NCI-H510A (cell line): Measurements from ENCODE around the gene PODNL1.

Source experiments
- DNase-seq: peaks from one replicate; lab custom pipeline; 2025; lab: John Stamatoyannopoulos, UW

Gene PODNL1

DNA sequence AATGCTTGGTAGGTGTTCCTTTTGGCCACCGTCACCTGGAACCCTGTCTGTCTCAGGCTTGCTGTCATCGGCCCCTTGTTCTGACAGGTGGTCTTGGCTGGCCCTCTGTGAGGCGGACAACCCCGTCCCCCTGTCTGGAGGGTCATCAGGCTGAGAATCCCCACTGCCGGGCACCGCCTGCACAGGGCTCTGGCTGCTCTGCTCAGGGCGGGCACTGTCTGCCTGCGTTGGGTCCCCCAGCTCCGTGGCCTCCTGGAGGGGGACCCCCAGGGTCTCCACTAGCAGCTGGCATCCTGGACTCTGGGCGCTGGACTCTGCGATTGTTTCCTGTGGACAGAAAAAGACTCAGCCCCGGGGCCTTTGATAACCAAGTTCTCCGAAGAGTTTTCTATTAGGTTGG, 48.1 kb downstream of the PODNL1 start:
- DNase-seq, result no peak

DNA sequence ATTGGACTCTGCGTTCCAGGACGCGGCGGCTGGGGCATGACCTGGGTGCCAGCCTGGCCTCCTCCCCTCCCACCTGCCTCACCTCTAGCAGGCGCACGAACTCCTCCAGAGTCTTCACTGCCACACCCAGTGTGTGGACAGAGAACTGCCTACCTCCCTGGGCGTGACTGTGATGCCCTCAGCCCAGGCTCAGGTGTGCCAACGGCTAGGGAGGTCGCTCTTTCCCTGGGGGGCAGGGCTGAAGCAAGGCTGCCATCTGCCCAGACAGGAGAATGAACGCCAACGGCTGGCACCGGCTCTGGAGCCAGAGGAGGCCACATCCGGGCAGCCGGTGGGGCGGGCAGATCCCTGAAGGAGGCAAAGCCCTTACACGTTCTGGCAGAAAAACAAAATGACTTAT, 49.9 kb downstream of the PODNL1 start:
- no peak for DNase-seq

DNA sequence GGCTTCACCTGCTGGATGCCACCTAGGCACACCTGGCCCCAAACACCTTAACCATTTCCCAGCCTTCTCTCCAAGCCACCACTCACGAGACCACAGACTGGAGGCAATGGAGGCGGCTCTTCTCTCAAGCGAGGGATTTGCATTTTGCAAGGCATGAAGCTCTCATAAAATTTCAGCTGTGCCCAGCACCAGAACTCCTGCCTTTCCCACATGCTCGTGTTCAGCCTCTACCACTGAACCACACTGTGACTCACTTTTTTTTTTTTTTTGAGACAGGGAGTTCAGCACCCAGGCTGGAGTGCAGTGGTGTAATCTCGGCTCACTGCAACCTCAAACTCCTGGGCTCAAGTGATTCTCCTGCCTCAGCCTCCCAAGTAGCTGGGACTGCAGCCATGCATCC, 50.7 kb downstream of the PODNL1 start:
- no peak for DNase-seq

DNA sequence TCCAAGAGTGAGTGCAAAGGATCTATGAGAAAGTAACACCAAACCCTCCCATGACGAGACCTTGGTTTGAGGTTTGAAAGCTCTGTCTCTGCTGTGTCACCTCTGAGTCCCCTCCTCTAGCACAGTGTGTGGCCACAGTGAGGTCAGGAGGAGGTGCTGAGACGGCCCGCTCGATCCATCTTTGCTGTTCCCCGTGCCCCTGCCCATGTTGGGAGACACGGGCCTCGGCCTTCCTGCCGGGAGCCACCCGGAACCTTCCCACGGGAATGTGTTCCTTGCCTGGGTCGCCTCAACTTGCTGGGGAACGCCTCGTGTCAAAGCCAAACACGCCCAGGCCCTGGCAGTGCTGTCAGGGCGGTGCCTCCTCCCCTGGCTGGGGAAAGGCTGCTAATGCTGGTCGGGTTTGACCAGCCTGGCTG, 51.2 kb downstream of the PODNL1 start:
- DNase-seq, result no peak

DNA sequence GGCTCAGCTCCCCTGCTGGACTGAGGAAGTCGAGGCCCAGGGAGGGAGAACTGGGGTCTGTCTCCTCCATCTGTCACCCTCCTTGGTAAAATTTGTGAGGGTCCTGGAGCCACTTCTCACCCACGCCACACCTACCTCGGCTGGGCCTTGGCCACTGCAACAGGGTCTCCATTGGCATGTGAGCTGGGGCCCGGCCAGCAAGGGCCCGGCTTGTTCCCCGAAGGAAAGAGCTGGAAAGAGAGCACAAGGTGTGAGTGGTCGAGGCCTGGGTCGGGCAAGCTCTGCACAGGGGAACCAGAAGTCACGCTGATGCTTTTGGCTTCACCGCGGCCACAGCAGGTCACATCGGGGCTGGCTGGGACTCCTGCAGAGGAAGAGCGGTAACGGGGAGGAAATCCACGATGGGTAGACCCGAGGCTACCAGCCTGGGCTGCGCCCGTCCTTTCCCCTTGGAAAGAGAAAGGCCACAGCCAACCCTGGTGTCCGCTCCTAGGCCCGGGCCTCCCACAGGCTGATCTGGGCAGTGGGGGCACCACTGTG, 52.3 kb downstream of the PODNL1 start:
- DNase-seq, result no peak

DNA sequence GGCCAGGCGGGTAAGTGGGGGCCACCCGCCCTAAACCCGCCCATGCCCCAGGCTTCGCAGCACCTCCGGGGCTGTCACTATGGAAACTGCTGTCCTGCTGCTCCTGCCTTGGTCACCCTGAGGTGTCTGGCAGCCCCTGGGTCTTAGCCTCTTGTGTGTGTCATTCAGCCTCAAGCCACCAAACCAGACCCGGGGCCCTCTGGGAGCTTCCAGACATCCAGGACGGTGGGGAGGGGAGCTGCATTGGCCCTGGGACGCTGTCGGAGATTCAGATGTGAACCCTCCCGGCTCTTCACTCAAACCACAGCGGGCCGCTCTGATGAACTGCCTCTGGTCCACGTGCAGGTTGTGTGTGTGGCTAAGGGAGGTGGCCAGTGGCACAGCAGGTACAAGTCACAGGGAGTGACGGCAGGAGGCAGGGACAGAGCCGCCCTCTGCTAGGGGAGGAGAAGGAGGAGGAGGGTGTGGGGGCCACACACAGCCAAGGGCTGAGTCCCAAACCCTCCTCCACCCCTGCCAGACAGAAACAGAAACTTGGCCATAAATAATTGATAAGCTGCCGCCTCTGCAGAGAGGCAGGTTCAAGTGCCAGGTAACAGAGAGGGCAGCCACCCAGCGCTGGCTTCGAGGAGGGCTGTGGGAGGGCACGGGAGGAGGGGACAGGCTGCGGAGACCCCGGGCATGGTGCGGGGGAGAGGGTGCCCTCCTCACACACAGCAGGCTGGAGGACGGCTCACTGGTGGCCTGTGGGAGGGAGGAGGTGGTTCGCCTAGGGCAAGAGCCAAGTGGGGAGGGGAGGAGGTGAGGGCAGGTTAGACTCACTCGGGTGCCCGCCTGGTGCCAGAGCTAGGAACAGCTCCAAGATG, 53.3 kb downstream of the PODNL1 start:
- no peak for DNase-seq

DNA sequence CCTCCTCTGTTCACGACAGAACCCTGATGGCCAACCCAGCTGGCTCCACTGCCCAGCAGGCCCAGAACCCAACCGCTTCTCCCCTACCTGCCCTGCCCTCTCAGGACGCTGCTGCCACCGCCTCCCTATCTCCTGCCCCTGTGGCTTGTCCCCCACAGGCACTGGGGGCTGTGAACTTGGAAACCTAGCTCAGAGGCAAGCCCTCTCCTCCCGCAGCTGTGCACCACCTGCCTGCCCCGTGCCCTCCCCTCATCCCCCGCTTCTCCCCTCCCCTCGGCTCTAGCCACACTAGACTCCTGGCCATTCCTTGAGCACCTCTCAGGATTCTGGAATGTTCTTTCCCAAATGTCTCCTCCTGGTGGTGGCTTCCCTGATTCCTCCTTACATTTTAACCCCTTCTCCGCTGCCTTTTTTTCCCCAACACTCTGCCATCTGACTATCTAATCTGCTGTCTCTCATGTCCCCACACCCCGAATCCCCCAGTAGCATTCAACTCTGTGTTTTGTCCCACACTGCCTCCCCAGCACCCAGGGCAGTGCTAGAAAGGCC, 54.6 kb downstream of the PODNL1 start:
- no peak for DNase-seq

DNA sequence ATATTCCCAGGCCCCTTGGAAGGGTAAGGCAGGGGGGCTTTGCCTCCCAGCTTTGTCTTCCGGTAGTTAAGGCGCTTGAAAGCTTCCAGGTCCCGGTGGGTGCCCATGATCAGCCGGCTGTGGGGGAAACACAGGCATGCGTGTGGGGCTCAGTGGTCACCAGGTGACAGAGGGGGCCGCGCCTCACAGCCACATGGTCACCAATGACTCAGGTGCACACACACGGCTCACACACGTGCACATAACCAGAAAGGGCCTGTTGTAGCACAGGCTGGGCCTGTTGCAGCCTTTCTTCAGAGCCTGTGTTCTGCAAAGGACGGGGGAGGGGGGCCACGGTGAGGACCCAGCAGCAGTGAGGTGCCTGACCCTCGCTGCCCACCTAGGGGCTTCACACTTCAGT, 55.4 kb downstream of the PODNL1 start:
- DNase-seq, result no peak

DNA sequence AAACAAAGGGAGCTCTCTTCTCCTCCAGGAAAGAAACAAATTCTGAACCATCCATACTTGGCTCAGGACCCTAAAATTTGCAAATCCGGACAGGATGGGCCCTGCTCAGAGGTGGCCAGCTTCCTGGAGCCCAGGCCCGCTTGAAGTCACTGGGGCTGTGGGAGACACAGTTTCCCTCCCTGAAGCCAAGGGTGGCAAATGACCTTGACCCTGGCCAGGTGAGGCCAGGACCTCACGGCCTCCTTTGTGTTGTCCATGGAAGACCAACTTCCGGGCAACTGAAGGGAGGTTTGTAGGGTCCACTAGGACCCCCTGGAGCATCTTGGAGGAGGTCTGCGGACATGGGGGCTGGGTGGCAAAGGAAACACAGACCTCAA, 55.8 kb downstream of the PODNL1 start:
- DNase-seq, result no peak

DNA sequence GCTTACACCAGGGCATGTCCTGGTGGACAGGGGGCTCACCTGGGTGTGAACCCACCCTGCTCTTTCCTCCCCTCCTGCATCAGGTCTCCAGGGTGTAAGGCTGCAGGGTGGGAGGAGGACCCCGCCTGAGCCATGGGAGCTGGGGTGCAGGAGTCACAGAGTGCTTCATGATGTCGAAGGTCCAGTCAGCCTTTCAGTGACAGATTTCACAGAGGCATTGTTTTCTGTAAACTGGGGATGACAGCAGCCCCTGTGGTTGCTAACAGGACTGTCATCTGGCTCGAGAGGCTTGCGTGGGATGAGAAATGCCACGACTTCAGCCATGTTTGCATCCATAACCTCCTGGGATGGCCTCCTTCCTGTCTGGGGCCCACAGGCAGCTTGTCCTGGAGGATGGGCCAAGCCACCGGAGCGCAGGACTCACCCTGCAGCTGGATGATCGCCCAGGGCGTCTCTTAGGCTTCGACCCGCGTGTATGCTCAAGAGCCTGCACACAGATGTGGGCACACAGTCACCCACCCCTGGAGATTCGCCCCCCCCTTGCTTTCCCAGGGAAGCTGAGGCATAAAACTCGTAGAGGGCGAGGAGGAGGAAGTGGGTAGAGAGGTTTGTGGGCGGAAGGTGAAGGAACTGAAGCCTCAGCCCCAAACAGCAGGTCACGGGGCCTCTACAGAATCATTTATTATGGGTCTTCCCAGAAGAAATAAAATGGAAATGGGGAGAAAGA, 56.4 kb downstream of the PODNL1 start:
- DNase-seq, result no peak

DNA sequence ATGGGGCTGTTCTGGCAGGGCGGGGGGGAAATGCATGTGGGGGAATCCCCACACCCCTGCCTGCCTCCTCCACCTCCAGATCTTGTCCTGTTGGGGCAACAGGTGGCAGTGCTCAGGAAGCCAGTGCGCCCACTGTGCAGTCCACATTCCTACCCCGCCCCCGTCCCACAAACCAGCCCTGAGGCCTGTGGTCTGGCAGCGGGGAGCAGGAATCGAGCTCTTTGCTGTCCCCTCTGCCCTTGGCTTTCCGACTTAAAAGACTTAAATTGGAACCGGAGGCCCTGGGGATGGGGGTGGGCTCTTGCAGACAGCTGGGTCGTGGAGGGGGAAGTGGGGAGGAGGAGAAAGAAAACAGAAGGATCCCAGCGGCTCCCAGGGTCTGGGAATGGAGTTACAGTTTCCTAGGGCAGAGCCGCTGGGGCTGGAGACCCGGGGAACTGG, 56.9 kb downstream of the PODNL1 start:
- no peak for DNase-seq
